Upper lobe of left lung (tissue), 4 donors: ENCODE results near the gene RUNX1.

ENCODE experiments used
- POLR2A ChIP-seq, 4 donors: fragments of 450-650 bp; IDR thresholded peaks; one replicate each; pipeline ENCODE4 v1.5.1; 2016 to 2017; ENCODE audit warnings: antibody characterized with exemption in 4 of 4, mild to moderate bottlenecking in 2 of 4
- POLR2AphosphoS5 ChIP-seq, 2 donors: sonication (generic); formaldehyde crosslinking; IDR thresholded peaks; one replicate each; pipeline ENCODE4 v1.5.1; 2017; ENCODE audit warnings: antibody characterized with exemption in 2 of 2
- TF ChIP-seq, protein P1 (sequence below), 6 experiments: fragments of 450-650 bp in 4 of 6; fragments of 200-600 bp in 2 of 6; sonication (generic) in 2 of 6; IDR thresholded peaks; one replicate each; pipeline ENCODE4 v1.5.1; 2016 to 2019; ENCODE audit warnings: antibody characterized with exemption in 6 of 6

DNA sequence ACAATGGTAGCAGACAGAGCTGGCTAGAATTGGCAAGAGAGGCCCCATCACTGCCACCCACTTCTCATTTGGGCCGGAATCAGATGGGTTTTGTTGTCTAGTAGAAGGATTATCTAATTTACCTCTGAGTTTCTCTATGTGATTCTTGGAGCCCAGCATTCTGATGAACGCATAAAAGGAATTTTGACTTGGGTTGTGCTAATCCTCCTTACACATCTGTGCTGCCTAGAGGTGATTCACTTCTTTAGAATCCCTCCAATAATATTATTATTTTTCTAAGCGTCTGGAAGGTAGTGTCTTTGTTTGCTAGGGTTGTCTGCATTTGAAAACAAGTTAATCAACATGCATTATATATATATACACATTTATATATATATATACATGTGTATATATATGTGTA is 118.1 kb downstream of the RUNX1 start:
- TF ChIP-seq, protein P1, sequence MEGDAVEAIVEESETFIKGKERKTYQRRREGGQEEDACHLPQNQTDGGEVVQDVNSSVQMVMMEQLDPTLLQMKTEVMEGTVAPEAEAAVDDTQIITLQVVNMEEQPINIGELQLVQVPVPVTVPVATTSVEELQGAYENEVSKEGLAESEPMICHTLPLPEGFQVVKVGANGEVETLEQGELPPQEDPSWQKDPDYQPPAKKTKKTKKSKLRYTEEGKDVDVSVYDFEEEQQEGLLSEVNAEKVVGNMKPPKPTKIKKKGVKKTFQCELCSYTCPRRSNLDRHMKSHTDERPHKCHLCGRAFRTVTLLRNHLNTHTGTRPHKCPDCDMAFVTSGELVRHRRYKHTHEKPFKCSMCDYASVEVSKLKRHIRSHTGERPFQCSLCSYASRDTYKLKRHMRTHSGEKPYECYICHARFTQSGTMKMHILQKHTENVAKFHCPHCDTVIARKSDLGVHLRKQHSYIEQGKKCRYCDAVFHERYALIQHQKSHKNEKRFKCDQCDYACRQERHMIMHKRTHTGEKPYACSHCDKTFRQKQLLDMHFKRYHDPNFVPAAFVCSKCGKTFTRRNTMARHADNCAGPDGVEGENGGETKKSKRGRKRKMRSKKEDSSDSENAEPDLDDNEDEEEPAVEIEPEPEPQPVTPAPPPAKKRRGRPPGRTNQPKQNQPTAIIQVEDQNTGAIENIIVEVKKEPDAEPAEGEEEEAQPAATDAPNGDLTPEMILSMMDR (IDR thresholded peaks at IDR 0.05), result no peak
- TF ChIP-seq POLR2AphosphoS5 (IDR thresholded peaks at IDR 0.05) (no peak), POLR2A (IDR thresholded peaks at IDR 0.05) (no peak)
